Activated CD8-positive, alpha-beta memory T cell treated with anti-CD3 and anti-CD28 coated beads, Interleukin-2, amount 10 ng/mL, durations not matched to agents 7 days and 5 days (primary cell): Measurements from ENCODE around the gene MYO10. TPM values are rescaled to one million over a fixed set of nuclear protein-coding genes. Genes with fewer than 3 reads are reported as not detected.

Experiments
- ATAC-seq: fragments of 150-1000 bp; cut with Tn5 transposase; one replicate; pipeline ENCODE4 v1.10.0; 2021; ENCODE audit warnings: moderate library complexity
- CTCF ChIA-PET: fragments of 350-600 bp; sonication (Branson Sonifier 250); formaldehyde crosslinking; loops from one replicate; lab custom pipeline; 2021; ENCODE audit warnings: antibody characterized with exemption; lab: Charles Lee
- DNase-seq: peaks from one replicate; pipeline ENCODE4 v3.0.0-alpha.2; 2020
- H3K27ac Mint-ChIP-seq: one replicate; pipeline ENCODE4 v1.8.0; 2021; ENCODE audit warnings: mild to moderate bottlenecking, mixed read lengths
- H3K27me3 Mint-ChIP-seq: one replicate; pipeline ENCODE4 v1.8.0; 2021; ENCODE audit warnings: mixed read lengths
- H3K36me3 Mint-ChIP-seq: one replicate; pipeline ENCODE4 v1.8.0; 2021; ENCODE audit warnings: mild to moderate bottlenecking, mixed read lengths
- H3K4me1 Mint-ChIP-seq: one replicate; pipeline ENCODE4 v1.8.0; 2021; ENCODE audit warnings: mixed read lengths
- H3K4me3 Mint-ChIP-seq: one replicate; pipeline ENCODE4 v1.8.0; 2021; ENCODE audit warnings: mild to moderate bottlenecking, moderate library complexity, mixed read lengths
- H3K9me3 Mint-ChIP-seq: one replicate; pipeline ENCODE4 v1.8.0; 2022; ENCODE audit warnings: low read depth, mixed read lengths
- total RNA-seq, 2 experiments: library from RNA; stranded (reverse); gene quantifications; one replicate each; pipeline ENCODE4 v1.2.3, GENCODE V29; 2021

MYO10 gene
- total RNA-seq, 2 experiments from 2014 or later: not detected

DNA sequence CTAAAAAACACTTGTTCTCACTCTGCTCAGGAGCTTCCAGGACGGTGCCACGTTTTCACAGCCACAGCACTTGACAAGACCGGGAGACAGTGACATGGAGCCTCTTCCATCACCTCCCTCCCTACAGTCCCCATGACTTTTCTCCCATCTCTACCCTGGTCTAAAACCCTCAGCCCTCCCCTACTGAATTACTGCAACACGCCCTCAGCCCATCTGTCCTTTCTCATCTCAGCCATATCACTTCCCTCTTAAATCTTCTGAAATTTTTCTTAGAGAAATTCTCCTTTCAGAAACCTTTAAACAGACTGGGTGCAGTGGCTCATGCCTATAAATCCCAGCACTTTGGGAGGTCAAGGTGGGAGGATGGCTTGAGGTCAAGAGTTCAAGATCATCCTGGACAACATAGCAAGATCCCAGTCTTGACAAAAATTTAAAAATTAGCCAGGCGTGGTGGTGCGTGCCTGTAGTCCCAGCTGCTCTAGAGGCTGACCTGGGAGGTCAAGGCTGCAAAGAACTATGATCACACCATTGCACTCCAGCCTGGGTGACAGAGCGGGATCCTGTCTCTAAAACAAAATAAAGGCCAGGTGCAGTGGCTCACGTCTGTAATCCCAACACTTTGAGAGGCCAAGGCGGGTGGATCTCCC is 125.8 kb downstream of the MYO10 start:
- H3K27me3 Mint-ChIP-seq: peaks cover 2% of the 10 kb centered on the region
- ATAC-seq (no peak), DNase-seq (no peak)
- no peak overlapping the region for H3K4me3 Mint-ChIP-seq
- H3K36me3 Mint-ChIP-seq: no peaks in the 10 kb centered on the region
- CTCF ChIA-PET: no interaction called here
- no peak overlapping the region for H3K27ac Mint-ChIP-seq
- H3K4me1 Mint-ChIP-seq: no peaks in the 10 kb centered on the region
- no peaks in the 10 kb centered on the region for H3K9me3 Mint-ChIP-seq

DNA sequence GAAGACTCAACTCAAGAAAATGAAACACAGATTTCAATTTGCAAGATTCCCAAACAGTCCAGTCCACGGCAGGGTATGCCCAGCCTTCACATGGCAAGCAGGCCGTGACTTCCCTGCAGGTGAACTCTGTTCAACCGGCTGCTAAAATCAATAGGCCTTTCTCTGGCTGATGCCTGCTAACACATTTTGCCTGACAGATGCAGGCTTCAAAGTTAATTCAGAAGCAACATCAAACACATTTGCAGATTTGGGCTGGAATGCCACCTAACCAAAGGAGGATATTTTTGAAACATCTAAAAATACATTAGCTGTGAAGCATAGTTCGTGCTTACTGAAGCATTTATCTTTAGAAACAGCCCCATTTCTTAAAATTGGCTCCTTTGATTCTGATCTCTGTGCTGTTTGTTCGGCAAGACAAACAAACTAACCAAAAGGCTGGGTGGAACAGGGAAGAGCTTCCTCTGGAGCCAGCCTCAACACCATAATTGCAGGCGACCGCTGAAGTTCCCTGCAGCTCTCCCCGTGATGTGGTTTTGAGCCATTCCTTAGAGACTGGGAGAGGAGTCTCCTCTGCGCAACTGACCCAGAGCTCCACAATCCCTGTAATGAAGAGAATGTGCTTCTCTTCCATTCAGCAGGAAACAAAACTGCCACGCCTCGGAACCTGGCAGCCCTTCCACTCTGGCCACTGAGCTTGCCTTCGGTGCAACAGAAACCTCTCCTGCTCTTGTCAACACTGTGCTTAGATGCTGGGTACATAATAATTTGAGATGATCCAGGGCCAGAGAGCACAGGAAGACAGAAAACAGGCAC is 126.5 kb downstream of the MYO10 start:
- H3K9me3 Mint-ChIP-seq: no peaks in the 10 kb centered on the region
- H3K27me3 Mint-ChIP-seq: peaks cover 2% of the 10 kb centered on the region
- H3K36me3 Mint-ChIP-seq: no peaks in the 10 kb centered on the region
- no peak overlapping the region for H3K4me3 Mint-ChIP-seq
- ATAC-seq (no peak), DNase-seq (no peak)
- H3K4me1 Mint-ChIP-seq: no peaks in the 10 kb centered on the region
- H3K27ac Mint-ChIP-seq: no peak overlapping the region
- CTCF ChIA-PET: interaction anchor here (0.6 kb wide), 1 partner anchor 18 kb away, joined by 3 read pairs; no protein-coding TSS in a partner anchor

DNA sequence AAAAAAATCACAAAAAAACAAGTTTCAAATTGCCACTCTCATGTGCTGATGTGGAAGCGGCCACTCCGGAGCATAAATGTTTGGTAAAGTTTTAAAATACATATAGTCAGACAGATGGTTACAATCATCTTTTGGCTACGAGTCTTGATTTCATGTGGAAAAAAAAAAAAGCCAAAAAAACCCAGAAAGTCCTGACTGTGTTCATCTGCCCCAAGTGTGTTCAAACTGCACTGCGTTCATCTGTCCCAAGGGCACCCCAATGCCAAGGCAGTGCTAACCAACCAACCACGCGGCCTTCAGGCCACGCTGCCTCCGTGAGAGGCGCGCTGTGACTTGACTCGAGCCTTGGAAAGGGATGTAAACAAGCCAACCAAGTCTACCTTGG is 127.1 kb downstream of the MYO10 start:
- ATAC-seq (no peak), DNase-seq (no peak)
- H3K4me3 Mint-ChIP-seq: no peak overlapping the region
- H3K27ac Mint-ChIP-seq: no peak overlapping the region
- no peaks in the 10 kb centered on the region for H3K36me3 Mint-ChIP-seq
- no peaks in the 10 kb centered on the region for H3K9me3 Mint-ChIP-seq
- H3K27me3 Mint-ChIP-seq: peaks cover 2% of the 10 kb centered on the region
- CTCF ChIA-PET: no interaction called here
- no peaks in the 10 kb centered on the region for H3K4me1 Mint-ChIP-seq

DNA sequence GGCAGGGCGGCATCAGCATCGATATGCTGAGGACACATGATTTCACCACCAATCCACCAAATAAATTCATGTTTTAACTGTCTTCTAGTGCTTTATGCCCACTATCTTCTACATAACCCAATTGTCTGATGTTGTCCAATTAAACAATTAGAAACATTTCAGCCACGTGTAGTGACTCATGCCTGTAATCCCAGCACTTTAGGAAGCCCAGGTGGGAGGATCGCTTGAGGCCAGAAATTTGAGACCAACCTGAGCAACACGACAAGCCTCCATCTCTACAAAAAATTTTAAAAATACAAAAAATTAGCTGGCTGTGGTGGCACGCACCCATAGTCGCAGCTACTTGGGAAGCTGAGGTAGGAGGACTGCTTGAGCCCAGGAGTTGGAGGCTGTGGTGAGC is 128.1 kb downstream of the MYO10 start:
- DNase-seq (no peak), ATAC-seq (no peak)
- no peak overlapping the region for H3K4me3 Mint-ChIP-seq
- CTCF ChIA-PET: interaction anchor here (1.0 to 1.1 kb wide), 2 partner anchors 17 to 382 kb away, joined by 3 to 4 read pairs; no protein-coding TSS in a partner anchor
- no peaks in the 10 kb centered on the region for H3K36me3 Mint-ChIP-seq
- H3K9me3 Mint-ChIP-seq: no peaks in the 10 kb centered on the region
- no peaks in the 10 kb centered on the region for H3K4me1 Mint-ChIP-seq
- H3K27me3 Mint-ChIP-seq: peaks cover 2% of the 10 kb centered on the region
- no peak overlapping the region for H3K27ac Mint-ChIP-seq

DNA sequence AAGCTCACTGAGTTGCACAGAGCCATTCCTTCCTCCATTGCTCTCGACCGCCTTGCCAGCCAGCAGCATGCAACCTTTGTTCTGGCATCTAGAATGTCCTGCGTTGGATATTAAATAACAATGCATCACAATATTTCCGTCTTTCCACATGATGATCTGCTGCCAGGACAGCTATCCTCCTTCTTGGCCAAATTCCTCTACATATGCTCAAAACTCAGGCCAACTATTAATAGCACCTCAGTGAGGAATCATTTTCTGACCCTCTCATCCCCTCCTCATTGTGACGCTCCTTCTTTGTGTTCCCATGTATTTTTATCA is 128.6 kb downstream of the MYO10 start:
- no peak overlapping the region for H3K27ac Mint-ChIP-seq
- DNase-seq: no peak
- H3K27me3 Mint-ChIP-seq: peaks cover 2% of the 10 kb centered on the region
- no peak overlapping the region for H3K4me3 Mint-ChIP-seq
- no peaks in the 10 kb centered on the region for H3K9me3 Mint-ChIP-seq
- H3K4me1 Mint-ChIP-seq: no peaks in the 10 kb centered on the region
- CTCF ChIA-PET: interaction anchor here (1.0 to 1.1 kb wide), 2 partner anchors 16 to 382 kb away, joined by 3 to 4 read pairs; no protein-coding TSS in a partner anchor
- H3K36me3 Mint-ChIP-seq: no peaks in the 10 kb centered on the region
- no peak for ATAC-seq

DNA sequence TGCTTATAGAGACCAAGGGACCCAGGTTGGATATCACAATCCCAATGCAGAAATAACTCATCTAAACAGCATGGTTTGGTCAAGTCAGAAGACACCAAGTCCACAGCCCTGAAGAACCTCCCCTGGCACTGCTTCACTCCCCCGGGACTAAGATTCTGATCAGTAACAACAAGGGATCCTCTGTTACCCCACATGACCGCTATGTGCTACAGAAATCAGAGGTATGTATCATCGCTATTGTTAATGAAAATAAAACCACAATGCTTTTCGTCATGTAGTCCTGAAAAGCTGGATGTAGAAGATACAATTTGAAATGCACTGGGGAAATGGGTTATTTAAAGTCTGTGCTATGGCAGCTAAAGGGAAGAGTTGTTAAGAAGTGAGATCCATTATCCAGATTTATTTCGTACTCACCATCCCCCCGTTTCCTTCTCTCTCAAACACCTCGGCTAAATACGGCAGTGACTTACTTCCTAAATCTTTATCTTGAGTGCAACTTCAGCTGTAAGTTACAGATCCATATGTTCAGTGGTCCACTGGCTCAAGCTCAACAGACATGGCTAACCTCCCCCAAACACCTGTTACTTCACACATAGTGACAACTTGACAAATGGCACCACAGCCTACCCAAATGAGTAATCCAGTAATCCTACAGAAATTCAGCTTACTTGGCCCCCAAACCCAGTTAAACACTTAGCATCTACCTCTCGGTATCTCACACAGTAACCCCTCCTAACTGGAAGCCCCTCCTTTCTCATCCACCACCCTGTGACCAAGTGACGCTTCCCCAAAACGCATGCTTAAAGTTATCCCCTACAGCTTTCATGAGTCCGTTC is 129.2 kb downstream of the MYO10 start:
- Mint-ChIP-seq H3K27me3 (peaks cover 2% of the 10 kb centered on the region), H3K9me3 (no peaks in the 10 kb centered on the region), H3K4me3 (no peak overlapping the region), H3K36me3 (no peaks in the 10 kb centered on the region), H3K4me1 (no peaks in the 10 kb centered on the region), H3K27ac (no peak overlapping the region)
- CTCF ChIA-PET: interaction anchor here (0.6 to 1.0 kb wide), 2 partner anchors 9 to 383 kb away, joined by 3 read pairs; no protein-coding TSS in a partner anchor
- DNase-seq (no peak), ATAC-seq (no peak)

DNA sequence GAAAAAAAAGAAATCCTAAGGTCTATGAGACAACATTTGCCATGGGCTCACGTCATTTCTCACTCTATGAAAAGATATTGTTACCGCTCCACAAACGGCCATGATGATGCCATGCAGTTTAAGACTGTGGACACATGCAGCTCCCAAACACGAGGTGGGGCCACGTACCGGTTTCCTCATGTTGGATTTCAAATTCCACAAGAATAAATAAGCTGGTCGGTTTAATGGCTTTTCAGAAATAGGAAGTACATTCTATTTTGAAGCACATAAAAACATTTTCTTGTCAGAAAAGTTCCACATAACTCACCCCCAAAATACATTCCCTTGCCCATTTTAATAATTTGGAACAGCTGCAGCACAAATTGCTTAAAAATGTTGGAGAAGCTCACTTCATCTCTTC is 130.6 kb downstream of the MYO10 start:
- DNase-seq (no peak), ATAC-seq (no peak)
- Mint-ChIP-seq H3K36me3 (no peaks in the 10 kb centered on the region), H3K27me3 (peaks cover 2% of the 10 kb centered on the region), H3K27ac (no peak overlapping the region), H3K4me3 (no peak overlapping the region), H3K9me3 (no peaks in the 10 kb centered on the region), H3K4me1 (no peaks in the 10 kb centered on the region)
- CTCF ChIA-PET: interaction anchor here (0.7 kb wide), 1 partner anchor 323 kb away, joined by 3 read pairs; no protein-coding TSS in a partner anchor

DNA sequence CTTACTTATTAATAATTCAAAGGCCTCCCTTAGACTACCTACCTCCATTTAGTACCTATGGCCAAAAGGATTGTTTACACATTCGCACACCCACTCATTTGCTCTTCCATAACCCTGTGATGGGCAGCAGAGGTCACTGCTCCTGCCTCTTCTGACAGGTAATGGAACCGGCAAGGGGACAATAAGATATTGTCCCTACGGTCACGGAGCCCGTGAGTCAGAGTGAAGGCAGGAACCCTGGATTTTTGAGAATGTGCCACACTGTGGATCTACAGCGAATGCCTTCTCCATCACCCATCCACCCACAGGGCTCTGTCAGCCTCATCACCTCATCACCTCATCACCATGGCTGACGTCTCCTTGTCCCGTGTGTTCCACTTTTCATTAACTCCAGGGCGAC is 132.3 kb downstream of the MYO10 start:
- Mint-ChIP-seq H3K9me3 (no peaks in the 10 kb centered on the region), H3K36me3 (no peaks in the 10 kb centered on the region), H3K4me1 (no peaks in the 10 kb centered on the region), H3K4me3 (no peak overlapping the region), H3K27ac (no peak overlapping the region), H3K27me3 (peaks cover 2% of the 10 kb centered on the region)
- no peak for ATAC-seq
- CTCF ChIA-PET: no interaction called here
- DNase-seq: no peak

DNA sequence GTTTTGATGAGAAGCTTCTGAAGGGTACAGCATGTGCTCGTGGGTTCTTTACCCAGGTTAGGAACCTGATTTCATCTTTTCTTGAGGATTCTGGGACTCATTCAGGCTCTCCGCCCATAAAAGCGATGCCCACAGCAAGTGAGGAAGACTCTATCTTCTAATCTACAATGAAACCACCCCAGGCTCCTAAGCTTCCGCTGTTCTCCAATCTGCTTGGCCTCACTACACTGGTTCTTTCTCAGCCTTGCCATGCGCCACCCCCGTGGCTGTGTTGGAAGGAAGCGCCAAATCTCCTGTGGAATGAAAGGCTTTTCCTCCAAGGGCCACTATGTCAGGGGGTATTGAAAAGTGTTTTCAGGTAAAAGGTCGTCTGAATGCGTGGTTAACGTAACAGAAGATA is 135.6 kb downstream of the MYO10 start:
- ATAC-seq: no peak
- CTCF ChIA-PET: interaction anchor here (0.9 to 1.2 kb wide), 2 partner anchors 9 to 393 kb away, joined by 3 to 4 read pairs; no protein-coding TSS in a partner anchor
- Mint-ChIP-seq H3K27ac (no peak overlapping the region), H3K36me3 (no peaks in the 10 kb centered on the region), H3K4me3 (no peak overlapping the region), H3K4me1 (no peaks in the 10 kb centered on the region), H3K9me3 (no peaks in the 10 kb centered on the region), H3K27me3 (no peaks in the 10 kb centered on the region)
- no peak for DNase-seq

DNA sequence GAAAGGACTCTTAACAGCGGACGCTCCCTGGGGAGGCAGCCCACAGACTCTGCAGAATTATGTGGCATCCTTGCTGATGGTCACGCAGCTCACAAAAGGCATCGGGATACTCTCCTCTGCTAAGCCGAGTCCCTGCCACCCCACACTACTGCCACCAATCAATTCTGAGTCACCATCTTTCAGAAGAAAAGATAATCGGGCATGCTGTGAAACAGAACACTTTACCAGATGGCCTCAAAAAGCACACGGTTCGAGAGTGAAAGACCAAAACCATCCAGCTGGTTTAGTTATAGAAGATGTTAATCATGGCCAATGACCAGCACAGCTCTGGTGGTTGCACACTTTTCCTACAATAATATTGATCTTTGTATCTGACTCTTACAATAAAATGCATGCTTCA is 136.3 kb downstream of the MYO10 start:
- CTCF ChIA-PET: interaction anchor here (1.2 kb wide), 1 partner anchor 9 kb away, joined by 3 read pairs; no protein-coding TSS in a partner anchor
- no peak for DNase-seq

DNA sequence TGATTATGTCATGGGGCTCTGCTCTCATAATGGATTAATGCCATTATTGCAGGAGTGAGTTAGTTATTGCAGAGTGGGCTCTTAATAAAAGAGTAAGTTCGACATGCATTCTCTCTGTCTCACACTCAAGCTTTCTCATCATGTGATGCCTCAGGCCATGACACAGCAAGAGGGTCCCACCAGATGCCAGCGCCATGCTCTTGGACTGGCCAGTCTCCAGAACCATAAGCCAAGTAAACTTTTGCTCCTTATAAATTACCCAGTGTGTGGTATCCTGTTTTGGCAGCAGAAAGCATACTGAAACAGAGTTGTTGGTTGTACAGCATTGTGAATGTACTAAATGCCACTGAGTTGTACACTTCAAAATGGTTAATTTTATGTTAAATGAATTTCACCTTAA is 138.1 kb downstream of the MYO10 start:
- Mint-ChIP-seq H3K4me3 (no peak overlapping the region), H3K4me1 (no peaks in the 10 kb centered on the region), H3K9me3 (no peaks in the 10 kb centered on the region), H3K27ac (no peak overlapping the region), H3K27me3 (no peaks in the 10 kb centered on the region), H3K36me3 (no peaks in the 10 kb centered on the region)
- ATAC-seq (no peak), DNase-seq (no peak)
- CTCF ChIA-PET: no interaction called here

More for the DNA sequence above, 136.3 kb downstream of the MYO10 start:
- H3K4me1 Mint-ChIP-seq: no peaks in the 10 kb centered on the region
- ATAC-seq: no peak
- no peaks in the 10 kb centered on the region for H3K9me3 Mint-ChIP-seq
- H3K4me3 Mint-ChIP-seq: no peak overlapping the region
- H3K36me3 Mint-ChIP-seq: no peaks in the 10 kb centered on the region
- no peaks in the 10 kb centered on the region for H3K27me3 Mint-ChIP-seq
- no peak overlapping the region for H3K27ac Mint-ChIP-seq

DNA sequence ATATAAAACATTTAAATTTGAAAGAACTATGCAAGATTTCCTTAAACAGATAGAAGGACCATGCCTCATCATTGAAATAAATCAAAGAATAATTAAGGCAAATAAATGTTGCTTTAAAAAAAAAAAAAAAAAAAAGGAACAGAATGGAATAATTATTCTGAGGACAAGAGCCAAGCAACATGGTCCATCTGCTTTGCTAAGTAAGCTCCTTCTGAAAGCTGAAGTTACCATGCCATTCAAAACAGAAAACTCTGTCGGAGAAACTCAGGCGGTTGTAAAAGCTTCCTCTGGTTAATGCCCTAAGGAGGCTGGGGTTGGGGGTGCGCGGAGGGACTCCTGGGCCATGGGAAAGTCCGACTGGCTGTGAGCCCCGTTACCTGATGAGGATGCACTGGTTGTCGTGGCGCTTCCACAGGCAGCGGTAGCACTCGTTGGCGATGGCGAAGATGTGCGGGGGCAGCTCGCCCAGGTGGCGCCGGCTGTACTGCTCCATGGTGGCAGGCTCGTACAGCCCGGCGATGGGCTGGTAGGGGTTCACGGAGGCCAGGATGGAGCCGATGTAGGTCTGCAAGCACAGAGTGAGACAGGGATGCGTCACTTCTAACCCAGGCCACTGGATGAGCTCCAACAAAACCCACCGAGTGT is 141.7 kb downstream of the MYO10 start:
- CTCF ChIA-PET: no interaction called here
- no peaks in the 10 kb centered on the region for H3K36me3 Mint-ChIP-seq
- no peak for ATAC-seq
- no peaks in the 10 kb centered on the region for H3K9me3 Mint-ChIP-seq
- H3K4me3 Mint-ChIP-seq: no peak overlapping the region
- H3K4me1 Mint-ChIP-seq: peaks cover 2% of the 10 kb centered on the region
- peaks cover 2% of the 10 kb centered on the region for H3K27me3 Mint-ChIP-seq
- no peak overlapping the region for H3K27ac Mint-ChIP-seq
- DNase-seq: no peak
